VCaP (cell line): ENCODE measurements around the gene RASAL1.

Source experiments
- H3K27ac ChIP-seq: fragments of 450-650 bp; 2 replicates; pipeline ENCODE4 v1.5.1; 2017
- TF ChIP-seq, protein P1 (sequence below): fragments of 450-650 bp; conservative IDR thresholded peaks from 2 replicates; pipeline ENCODE4 v1.5.1; 2017; ENCODE audit warnings: mild to moderate bottlenecking, moderate library complexity

RASAL1 gene

DNA sequence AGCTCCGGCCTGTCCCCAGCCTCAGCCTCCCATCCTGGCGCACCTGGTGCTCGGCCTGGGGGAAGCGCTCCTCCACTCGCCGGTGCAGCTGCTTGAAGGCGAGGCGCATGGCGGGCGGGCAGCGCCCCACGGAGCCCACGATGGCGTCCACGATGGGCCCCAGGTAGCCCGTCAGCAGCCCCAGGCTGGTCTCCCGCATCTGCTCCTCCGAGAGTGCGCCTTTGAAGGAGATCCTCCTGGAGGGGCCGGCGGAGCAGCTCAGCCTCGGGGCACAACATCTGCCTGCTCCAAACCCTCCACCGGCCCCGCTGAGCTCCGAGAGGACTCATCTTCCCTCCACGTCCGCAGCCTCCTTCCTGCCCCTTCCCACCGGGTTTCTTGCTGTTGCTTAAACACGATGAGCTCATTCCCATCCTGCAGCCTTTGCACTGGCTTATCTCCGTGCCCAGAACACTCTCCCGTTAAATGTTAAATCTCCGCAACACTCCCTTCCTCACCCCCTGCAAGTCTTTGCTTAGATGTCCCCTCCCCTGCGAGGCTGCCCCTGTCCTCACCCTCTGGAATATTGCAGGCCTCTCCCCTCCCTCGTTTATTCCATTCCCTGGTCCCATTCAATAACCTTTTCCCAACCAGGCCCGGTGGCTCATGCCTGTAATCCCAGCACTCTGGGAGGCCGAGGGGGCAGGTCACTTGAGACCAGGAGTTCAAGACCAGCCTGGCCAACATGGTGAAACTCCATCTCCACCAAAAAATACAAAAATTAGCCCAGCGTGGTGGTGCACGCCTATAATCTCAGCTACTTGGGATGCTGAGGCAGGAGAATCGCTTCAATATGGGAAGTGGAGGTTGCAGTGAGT, 23.3 kb downstream of the RASAL1 start:
- TF ChIP-seq, protein P1, sequence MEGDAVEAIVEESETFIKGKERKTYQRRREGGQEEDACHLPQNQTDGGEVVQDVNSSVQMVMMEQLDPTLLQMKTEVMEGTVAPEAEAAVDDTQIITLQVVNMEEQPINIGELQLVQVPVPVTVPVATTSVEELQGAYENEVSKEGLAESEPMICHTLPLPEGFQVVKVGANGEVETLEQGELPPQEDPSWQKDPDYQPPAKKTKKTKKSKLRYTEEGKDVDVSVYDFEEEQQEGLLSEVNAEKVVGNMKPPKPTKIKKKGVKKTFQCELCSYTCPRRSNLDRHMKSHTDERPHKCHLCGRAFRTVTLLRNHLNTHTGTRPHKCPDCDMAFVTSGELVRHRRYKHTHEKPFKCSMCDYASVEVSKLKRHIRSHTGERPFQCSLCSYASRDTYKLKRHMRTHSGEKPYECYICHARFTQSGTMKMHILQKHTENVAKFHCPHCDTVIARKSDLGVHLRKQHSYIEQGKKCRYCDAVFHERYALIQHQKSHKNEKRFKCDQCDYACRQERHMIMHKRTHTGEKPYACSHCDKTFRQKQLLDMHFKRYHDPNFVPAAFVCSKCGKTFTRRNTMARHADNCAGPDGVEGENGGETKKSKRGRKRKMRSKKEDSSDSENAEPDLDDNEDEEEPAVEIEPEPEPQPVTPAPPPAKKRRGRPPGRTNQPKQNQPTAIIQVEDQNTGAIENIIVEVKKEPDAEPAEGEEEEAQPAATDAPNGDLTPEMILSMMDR: no peak
- H3K27ac ChIP-seq: no peak overlapping the region

DNA sequence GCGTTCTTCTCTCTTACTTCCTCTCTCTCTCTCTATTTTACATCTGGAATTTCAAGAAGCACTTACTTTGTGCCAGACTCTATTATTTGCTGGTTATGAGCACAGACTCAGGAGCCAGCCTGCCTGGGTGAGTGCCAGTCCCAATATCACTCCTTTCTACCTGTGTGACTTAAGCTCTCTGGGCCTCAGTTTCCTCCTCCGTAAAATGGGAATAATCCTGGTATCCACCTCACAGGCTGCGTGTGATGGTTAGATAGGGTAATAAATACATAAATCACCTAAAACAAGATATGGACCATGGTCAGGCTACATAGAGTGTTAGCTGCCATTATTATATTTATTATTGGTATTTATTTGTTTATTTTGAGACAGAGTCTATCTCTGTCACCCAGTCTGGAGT, 24.3 kb downstream of the RASAL1 start:
- H3K27ac ChIP-seq: no peak overlapping the region

DNA sequence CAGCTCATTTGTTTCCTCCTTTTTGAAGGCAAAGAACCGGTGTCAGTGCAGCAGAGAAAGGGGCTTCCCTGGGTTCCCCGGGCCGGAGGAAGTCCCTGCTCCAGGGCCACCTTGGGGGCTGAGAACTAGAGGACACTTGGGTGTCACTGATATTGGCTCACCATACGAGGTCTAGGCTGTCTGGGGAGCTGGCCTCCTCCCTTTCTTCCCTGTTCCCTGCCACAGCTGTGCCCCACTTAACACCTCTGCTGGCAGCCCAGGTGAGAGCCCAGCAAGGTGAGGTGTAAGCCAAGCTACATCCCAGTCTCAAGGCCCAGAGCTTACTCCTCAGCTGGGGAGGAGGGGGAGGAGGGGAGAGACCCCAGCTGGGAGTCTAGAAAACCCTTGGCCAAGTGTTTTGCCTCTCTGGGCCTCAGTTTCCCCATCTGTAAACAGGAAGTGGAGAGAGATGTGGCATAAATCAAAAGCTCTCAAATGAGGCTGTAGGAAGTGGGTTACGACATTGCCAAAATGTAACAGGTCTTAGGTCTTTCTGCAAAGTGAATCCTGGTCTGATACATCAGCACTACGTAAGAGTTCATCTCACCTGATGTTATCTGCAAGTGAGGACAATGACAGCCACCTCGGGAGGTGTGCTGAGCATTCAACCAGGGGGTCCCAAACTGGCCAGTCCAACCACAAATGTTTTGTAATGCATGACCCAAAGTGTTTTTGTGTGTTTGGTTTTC, 25.5 kb downstream of the RASAL1 start:
- no peak overlapping the region for H3K27ac ChIP-seq
- TF ChIP-seq, protein P1: no peak

More for the DNA sequence above, 24.3 kb downstream of the RASAL1 start:
- TF ChIP-seq, protein P1: no peak

DNA sequence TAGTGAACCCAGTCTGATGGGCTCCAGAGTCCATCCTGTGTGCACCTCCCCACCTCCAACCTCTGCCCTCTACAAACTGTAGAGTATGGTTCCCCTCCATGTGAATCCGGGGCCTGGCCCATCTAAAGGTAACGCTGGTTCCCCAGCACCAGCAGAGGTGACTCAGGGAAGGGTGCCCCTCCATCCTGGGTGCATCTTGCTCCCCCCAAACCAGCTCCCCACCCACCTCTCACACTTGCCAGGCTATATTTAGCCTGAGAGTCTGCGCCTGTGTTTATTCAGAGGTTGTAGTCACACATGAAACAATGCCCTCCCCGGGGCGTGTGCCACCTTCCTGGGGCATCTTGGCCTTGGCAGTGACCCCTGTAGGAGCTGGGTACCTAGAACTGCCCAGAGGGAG, 26.2 kb downstream of the RASAL1 start:
- TF ChIP-seq, protein P1: no peak
- no peak overlapping the region for H3K27ac ChIP-seq

DNA sequence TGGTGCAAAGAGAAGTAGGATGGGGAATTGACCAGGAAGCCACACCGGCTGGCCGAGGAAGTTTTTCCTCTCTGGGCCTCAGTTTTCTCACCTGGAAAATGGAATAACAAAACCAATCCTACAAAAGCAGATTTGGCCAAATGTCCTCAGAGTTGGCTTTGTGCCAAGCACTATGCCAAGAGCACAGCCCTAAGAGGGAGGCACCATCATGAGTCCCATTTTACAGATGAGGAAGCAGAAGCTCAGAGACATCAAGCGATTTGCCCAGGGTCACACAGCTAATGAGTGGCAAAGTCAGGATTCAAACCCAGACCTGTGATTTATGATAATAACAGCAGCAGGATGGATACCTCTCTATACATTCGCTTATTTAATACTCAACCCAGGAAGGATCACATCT, 27.3 kb downstream of the RASAL1 start:
- TF ChIP-seq, protein P1: no peak
- H3K27ac ChIP-seq: no peak overlapping the region

DNA sequence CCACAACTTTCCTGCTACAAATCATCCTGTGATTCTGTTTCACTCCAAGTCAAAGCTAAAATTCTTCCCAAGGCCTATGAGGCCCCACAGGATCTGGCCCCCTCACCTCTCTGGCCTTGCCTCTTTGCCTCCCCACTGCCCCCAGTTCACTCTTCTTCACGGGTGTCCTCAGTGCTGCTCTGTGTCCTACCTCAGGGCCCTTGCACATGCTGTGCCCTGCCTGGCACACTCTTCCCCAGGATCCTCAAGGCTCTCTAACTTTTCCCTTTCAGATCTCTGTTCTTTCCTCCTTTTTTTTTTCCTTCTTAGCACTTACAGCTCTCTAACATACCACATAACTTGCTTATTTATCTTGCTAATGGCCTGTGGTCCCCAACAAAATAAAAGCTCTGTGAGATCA, 29.2 kb downstream of the RASAL1 start:
- H3K27ac ChIP-seq: no peak overlapping the region
- TF ChIP-seq, protein P1: no peak

DNA sequence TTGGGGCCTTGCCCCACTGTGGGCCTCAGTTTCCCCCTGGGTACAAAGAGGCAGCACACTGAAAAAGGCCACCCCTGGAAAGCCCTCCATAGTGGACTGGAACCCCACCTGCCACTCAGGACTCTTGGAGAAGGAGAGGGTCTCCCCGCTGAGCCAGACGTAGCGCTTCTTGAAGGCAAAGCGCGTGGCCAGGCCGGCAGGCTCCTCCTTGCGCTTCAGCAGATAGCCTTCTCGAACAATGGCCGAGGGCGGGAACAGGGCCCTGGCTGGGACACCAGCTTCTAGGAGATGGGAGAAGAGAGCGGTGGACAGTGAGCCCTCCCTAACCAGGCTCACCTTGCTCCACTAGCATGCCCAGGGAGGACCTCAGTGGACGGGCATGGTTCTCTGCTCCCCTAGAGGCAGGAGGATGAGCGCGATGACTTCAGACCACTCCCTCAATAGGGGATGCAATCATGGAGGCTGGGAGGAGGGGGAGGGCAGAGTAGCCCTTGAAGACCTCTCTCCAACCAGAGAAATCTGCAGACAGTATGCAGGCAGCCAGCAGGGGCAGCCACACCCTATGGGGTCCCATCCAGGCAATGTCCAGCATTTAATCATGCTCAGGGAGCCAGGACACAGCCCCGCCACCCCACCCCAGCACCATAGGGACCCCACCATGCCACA, 29.8 kb downstream of the RASAL1 start:
- H3K27ac ChIP-seq: no peak overlapping the region
- TF ChIP-seq, protein P1: no peak
